Left ventricle myocardium inferior (tissue), 1 donor: ENCODE data around the gene GRWD1. TPM values are rescaled to one million over a fixed set of nuclear protein-coding genes. Genes with fewer than 3 reads are reported as not detected.

ENCODE experiments used
- DNase-seq: peaks from one replicate; pipeline ENCODE4 v3.0.0-alpha.2; 2020
- H3K27ac ChIP-seq: fragments of 200-600 bp; replicated peaks from 2 replicates; pipeline ENCODE4 v1.8.0; 2021
- H3K27me3 ChIP-seq: fragments of 200-600 bp; 2 replicates; pipeline ENCODE4 v1.8.0; 2021; ENCODE audit warnings: low read depth
- H3K36me3 ChIP-seq: fragments of 200-600 bp; 2 replicates; pipeline ENCODE4 v1.8.0; 2021
- H3K4me1 ChIP-seq: fragments of 200-600 bp; 2 replicates; pipeline ENCODE4 v1.8.0; 2021
- H3K4me3 ChIP-seq: fragments of 200-600 bp; 2 replicates; pipeline ENCODE4 v1.8.0; 2021; ENCODE audit warnings: mild to moderate bottlenecking, moderate library complexity
- H3K9me3 ChIP-seq: fragments of 200-600 bp; replicated peaks from 2 replicates; pipeline ENCODE4 v1.8.0; 2021
- CTCF ChIP-seq: fragments of 200-600 bp; IDR thresholded peaks from 2 replicates; pipeline ENCODE4 v1.8.0; 2021; ENCODE audit warnings: antibody characterized with exemption, mild to moderate bottlenecking, borderline replicate concordance
- intact Hi-C: fragments of 100-400 bp; cut with micrococcal nuclease; formaldehyde crosslinking; loops from one replicate; pipeline ENCODE4 v1.11.0; 2022
- total RNA-seq: library from RNA; stranded (reverse); fragmentation: NEBNext Ultra II Directional; extraction: Animal tissue kit (Norgen Biotek cat#: 25700); gene quantifications from one replicate; pipeline ENCODE4 v1.2.1, GENCODE V29; 2021
- donor health status: DM: no; HTN: yes; CAD: no; lungs with severe emphysema.

Gene GRWD1
- total RNA-seq, 1 donor from 2014 or later: 17.0 TPM

- no peaks in the 10 kb centered on the region for H3K9me3 ChIP-seq
- no peak overlapping the region for H3K4me3 ChIP-seq
- peaks cover 26% of the 10 kb centered on the region for H3K4me1 ChIP-seq
- no peak for DNase-seq
- H3K27ac ChIP-seq: no peak overlapping the region
- intact Hi-C loops: no loop called here
- TF ChIP-seq CTCF: no peak
- H3K27me3 ChIP-seq: no peaks in the 10 kb centered on the region
- H3K36me3 ChIP-seq: peaks cover 87% of the 10 kb centered on the region
Observed at GRCh38 chr19:48474084-48474592, 28.4 kb downstream of the GRWD1 start.

GRCh38 chr19:48475369-48476068 is 29.7 kb downstream of the GRWD1 start:
- Histone ChIP-seq H3K36me3 (peaks cover 86% of the 10 kb centered on the region), H3K4me3 (no peak overlapping the region), H3K9me3 (no peaks in the 10 kb centered on the region), H3K27me3 (no peaks in the 10 kb centered on the region), H3K27ac (no peak overlapping the region), H3K4me1 (peaks cover 21% of the 10 kb centered on the region)
- intact Hi-C loops: no loop called here
- TF ChIP-seq CTCF: no peak
- DNase-seq: no peak

- no peaks in the 10 kb centered on the region for H3K9me3 ChIP-seq
- no peak for TF ChIP-seq CTCF
- H3K36me3 ChIP-seq: peaks cover 80% of the 10 kb centered on the region
- intact Hi-C loops: no loop called here
- H3K27ac ChIP-seq: no peak overlapping the region
- no peak for DNase-seq
- no peaks in the 10 kb centered on the region for H3K27me3 ChIP-seq
- H3K4me3 ChIP-seq: no peak overlapping the region
- peaks cover 21% of the 10 kb centered on the region for H3K4me1 ChIP-seq
Observed at GRCh38 chr19:48476176-48476575, 30.4 kb downstream of the GRWD1 start.

GRCh38 chr19:48477067-48477685 is 31.4 kb downstream of the GRWD1 start:
- peaks cover 70% of the 10 kb centered on the region for H3K36me3 ChIP-seq
- no peak for TF ChIP-seq CTCF
- DNase-seq: no peak
- no peaks in the 10 kb centered on the region for H3K27me3 ChIP-seq
- H3K9me3 ChIP-seq: no peaks in the 10 kb centered on the region
- no peak overlapping the region for H3K27ac ChIP-seq
- H3K4me1 ChIP-seq: peaks cover 24% of the 10 kb centered on the region
- intact Hi-C loops: no loop called here
- H3K4me3 ChIP-seq: no peak overlapping the region

- H3K27ac ChIP-seq: no peak overlapping the region
- H3K36me3 ChIP-seq: peaks cover 63% of the 10 kb centered on the region
- intact Hi-C loops: no loop called here
- H3K4me1 ChIP-seq: peaks cover 28% of the 10 kb centered on the region
- H3K9me3 ChIP-seq: no peaks in the 10 kb centered on the region
- H3K27me3 ChIP-seq: no peaks in the 10 kb centered on the region
- TF ChIP-seq CTCF: no peak
- no peak for DNase-seq
- H3K4me3 ChIP-seq: no peak overlapping the region
Observed at GRCh38 chr19:48477698-48478338, 32.0 kb downstream of the GRWD1 start.
